ENCODE results near the gene TNRC6A. TPM values are rescaled to one million over a fixed set of nuclear protein-coding genes. Genes with fewer than 3 reads are reported as not detected.

TNRC6A gene
- total RNA-seq, 1 experiment from 2014 or later = 20.3 TPM

GRCh38 chr16:24683847-24684493 lies 45.5 kb upstream of the TNRC6A start:
- Histone ChIP-seq H3F3A (ENCODE audit: low read length, unreplicated experiment) (no peaks in the 10 kb centered on the region), H3K27ac (ENCODE audit: low read length) (no peak overlapping the region), H3K4me2 (ENCODE audit: low read length) (no peak overlapping the region), H2AFZ (ENCODE audit: low read length) (no peak overlapping the region), H3K36me3 (ENCODE audit: low read depth, low read length) (no peaks in the 10 kb centered on the region), H4K20me1 (ENCODE audit: low read length) (no peaks in the 10 kb centered on the region), H3K9me3 (ENCODE audit: low read length) (no peaks in the 10 kb centered on the region), H3K79me2 (ENCODE audit: low read length) (no peaks in the 10 kb centered on the region), H3K9ac (ENCODE audit: low read length) (no peak overlapping the region), H3K9me2 (replicated peaks; ENCODE audit: low read length) (no peaks in the 10 kb centered on the region), H3K4me1 (ENCODE audit: insufficient read depth, low read length) (peaks cover 11% of the 10 kb centered on the region), H3K27me3 (ENCODE audit: low read length) (no peaks in the 10 kb centered on the region), H3K4me3 (ENCODE audit: low read length) (no peak overlapping the region)
- POLR2A ChIA-PET (ENCODE audit: unreplicated experiment) = no interaction called here
- CTCF ChIA-PET = no interaction called here
- no TSS peak for BruUV-seq (replicated peaks)
- TF ChIP-seq CTCF (conservative IDR thresholded peaks at IDR 0.05; ENCODE audit: low read depth, low read length) (no peak), EZH2 (IDR thresholded peaks at IDR 0.05; ENCODE audit: low read length, unreplicated experiment) (no peak), EZH2phosphoT487 (IDR thresholded peaks at IDR 0.05; ENCODE audit: borderline replicate concordance, low read length) (no peak)
- intact Hi-C loops (cut with micrococcal nuclease) = no loop called here
- ATAC-seq (no peak), DNase-seq (no peak)

GRCh38 chr16:24685539-24686432 lies 43.7 kb upstream of the TNRC6A start:
- no peaks in the 10 kb centered on the region for H3K36me3 ChIP-seq (ENCODE audit: low read depth, low read length)
- POLR2A ChIA-PET (ENCODE audit: unreplicated experiment) = no interaction called here
- H4K20me1 ChIP-seq (ENCODE audit: low read length) = no peaks in the 10 kb centered on the region
- ATAC-seq = peak; percentile 49; the same call in 1 of the 2 replicates
- CTCF ChIA-PET = no interaction called here
- no peak overlapping the region; the same call in 1 of the 2 replicates for H3K4me2 ChIP-seq (ENCODE audit: low read length)
- no TSS peak for BruUV-seq (replicated peaks)
- intact Hi-C loops (cut with micrococcal nuclease) = no loop called here
- H3K4me1 ChIP-seq (ENCODE audit: insufficient read depth, low read length) = peaks cover 11% of the 10 kb centered on the region
- no peaks in the 10 kb centered on the region for H3K9me3 ChIP-seq (ENCODE audit: low read length)
- H3K4me3 ChIP-seq (ENCODE audit: low read length) = no peak overlapping the region
- no peak overlapping the region for H3K27ac ChIP-seq (ENCODE audit: low read length)
- no peak overlapping the region for H3K9ac ChIP-seq (ENCODE audit: low read length)
- H3K9me2 ChIP-seq (replicated peaks; ENCODE audit: low read length) = no peaks in the 10 kb centered on the region
- no peaks in the 10 kb centered on the region for H3K27me3 ChIP-seq (ENCODE audit: low read length)
- H3K79me2 ChIP-seq (ENCODE audit: low read length) = no peaks in the 10 kb centered on the region
- peak overlapping the region; percentile 48; the same call in 1 of the 2 replicates for H2AFZ ChIP-seq (ENCODE audit: low read length)
- H3F3A ChIP-seq (ENCODE audit: low read length, unreplicated experiment) = no peaks in the 10 kb centered on the region
- peak; percentile 17 for DNase-seq
- TF ChIP-seq EZH2phosphoT487 (IDR thresholded peaks at IDR 0.05; ENCODE audit: borderline replicate concordance, low read length) (no peak), CTCF (conservative IDR thresholded peaks at IDR 0.05; ENCODE audit: low read depth, low read length) (no peak), EZH2 (IDR thresholded peaks at IDR 0.05; ENCODE audit: low read length, unreplicated experiment) (no peak)

Measured in PC-3 (cell line).